Astrocyte (in vitro differentiated cells and primary cell): ENCODE data around the gene STRBP. TPM values are rescaled to one million over a fixed set of nuclear protein-coding genes. Genes with fewer than 3 reads are reported as not detected.
A peak's percentile ranks its signal among the peaks of the same experiment; 100 is the strongest.

Experiments used
- DNase-seq: peaks from one replicate; pipeline ENCODE4 v3.0.0-alpha.2; 2010; ENCODE audit warnings: low read depth
- FAIRE-seq: peaks from 2 replicates; lab custom pipeline; 2011; peaks lifted over from hg19 to GRCh38; lab: Jason Lieb, UNC
- H2AFZ ChIP-seq: 2 replicates; pipeline ENCODE4 v1.6.0; 2012; ENCODE audit warnings: low read depth, low read length, inconsistent platforms
- H3K27ac ChIP-seq: 2 replicates; pipeline ENCODE4 v1.5.1; 2011; ENCODE audit warnings: low read depth, low read length, inconsistent platforms
- H3K27me3 ChIP-seq: 2 replicates; pipeline ENCODE4 v1.6.0; 2011; ENCODE audit warnings: low read length, inconsistent platforms; ENCODE audit not compliant: insufficient read depth
- H3K36me3 ChIP-seq: 2 replicates; pipeline ENCODE4 v1.5.1; 2011; ENCODE audit warnings: low read length, inconsistent platforms; ENCODE audit not compliant: insufficient read depth
- H3K4me1 ChIP-seq: 2 replicates; pipeline ENCODE4 v1.5.1; 2011; ENCODE audit warnings: low read length, inconsistent platforms; ENCODE audit not compliant: insufficient read depth
- H3K4me2 ChIP-seq: 2 replicates; pipeline ENCODE4 v1.6.0; 2012; ENCODE audit warnings: low read length, inconsistent platforms
- H3K4me3 ChIP-seq: 2 replicates; pipeline ENCODE4 v1.5.1; 2011; ENCODE audit warnings: low read depth, mild to moderate bottlenecking, low read length, inconsistent platforms; ENCODE audit not compliant: insufficient read depth
- H3K79me2 ChIP-seq: 2 replicates; pipeline ENCODE4 v1.6.0; 2012; ENCODE audit warnings: mild to moderate bottlenecking, low read length, inconsistent platforms; ENCODE audit not compliant: insufficient read depth
- H3K9ac ChIP-seq: 2 replicates; pipeline ENCODE4 v1.6.0; 2012; ENCODE audit warnings: mild to moderate bottlenecking, low read length, inconsistent platforms
- H3K9me3 ChIP-seq: 2 replicates; pipeline ENCODE4 v1.5.1; 2012; ENCODE audit warnings: low read depth, mild to moderate bottlenecking, low read length, inconsistent platforms; ENCODE audit not compliant: insufficient read depth
- H4K20me1 ChIP-seq: 2 replicates; pipeline ENCODE4 v1.6.0; 2012; ENCODE audit warnings: low read length, inconsistent platforms; ENCODE audit not compliant: insufficient read depth
- H3K27ac Mint-ChIP-seq: one replicate; pipeline ENCODE4 v1.8.0; 2021; ENCODE audit warnings: mild to moderate bottlenecking, mixed read lengths; ENCODE audit not compliant: unreplicated experiment
- H3K27me3 Mint-ChIP-seq: one replicate; pipeline ENCODE4 v1.8.0; 2021; ENCODE audit warnings: low read depth, mixed read lengths; ENCODE audit not compliant: unreplicated experiment
- H3K36me3 Mint-ChIP-seq: one replicate; pipeline ENCODE4 v1.8.0; 2021; ENCODE audit warnings: low read depth, mixed read lengths; ENCODE audit not compliant: unreplicated experiment
- H3K4me1 Mint-ChIP-seq: one replicate; pipeline ENCODE4 v1.8.0; 2021; ENCODE audit warnings: low read depth, mixed read lengths; ENCODE audit not compliant: unreplicated experiment
- H3K4me3 Mint-ChIP-seq: one replicate; pipeline ENCODE4 v1.8.0; 2021; ENCODE audit warnings: mild to moderate bottlenecking, moderate library complexity, mixed read lengths; ENCODE audit not compliant: unreplicated experiment
- H3K9me3 Mint-ChIP-seq: one replicate; pipeline ENCODE4 v1.8.0; 2021; ENCODE audit warnings: mild to moderate bottlenecking, mixed read lengths; ENCODE audit not compliant: unreplicated experiment
- EZH2 ChIP-seq: IDR thresholded peaks from 2 replicates; pipeline ENCODE4 v1.6.1; 2012; ENCODE audit warnings: mild to moderate bottlenecking, low read length, inconsistent platforms; ENCODE audit not compliant: insufficient read depth
- total RNA-seq: library from RNA; stranded (reverse); gene quantifications from 2 replicates; pipeline ENCODE4 v1.2.1, GENCODE V29; 2021
- TF ChIP-seq, protein P1 (sequence below): IDR thresholded peaks from 2 replicates; pipeline ENCODE4 v1.5.1; 2011; ENCODE audit warnings: low read depth, mild to moderate bottlenecking, inconsistent platforms, low read length, moderate library complexity; ENCODE audit not compliant: insufficient read depth

STRBP gene
- total RNA-seq, 1 donor from 2014 or later: 13.1 TPM

DNA sequence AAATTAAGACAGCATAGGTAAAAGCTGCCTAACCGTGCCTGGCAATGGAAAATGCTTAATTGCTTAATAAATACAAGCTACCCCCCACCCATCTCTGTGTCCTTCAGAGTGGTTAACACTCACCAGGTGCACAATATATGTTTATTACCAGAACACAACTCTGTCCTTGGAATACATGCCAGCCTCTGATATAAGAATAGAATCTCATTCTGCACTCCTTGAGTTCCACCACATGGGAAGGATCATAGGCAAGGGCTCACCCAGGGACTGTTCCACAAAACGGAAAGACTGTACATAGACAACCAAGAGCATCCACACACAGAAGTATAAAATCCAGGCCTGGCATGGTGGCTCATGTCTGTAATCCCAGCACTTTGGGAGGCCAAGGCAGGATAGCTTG is 91.4 kb downstream of the STRBP start:
- Mint-ChIP-seq H3K9me3 (no peaks in the 10 kb centered on the region), H3K27ac (no peak overlapping the region), H3K36me3 (no peaks in the 10 kb centered on the region), H3K4me1 (no peaks in the 10 kb centered on the region), H3K27me3 (no peaks in the 10 kb centered on the region), H3K4me3 (no peak overlapping the region)
- Histone ChIP-seq H3K36me3 (no peaks in the 10 kb centered on the region), H2AFZ (no peak overlapping the region), H3K9ac (no peak overlapping the region), H3K9me3 (no peaks in the 10 kb centered on the region), H3K79me2 (no peaks in the 10 kb centered on the region), H3K27me3 (no peaks in the 10 kb centered on the region), H3K27ac (no peak overlapping the region), H3K4me1 (no peaks in the 10 kb centered on the region), H3K4me2 (no peak overlapping the region), H3K4me3 (no peak overlapping the region), H4K20me1 (no peaks in the 10 kb centered on the region)
- FAIRE-seq (no peak), DNase-seq (no peak)
- TF ChIP-seq, protein P1, sequence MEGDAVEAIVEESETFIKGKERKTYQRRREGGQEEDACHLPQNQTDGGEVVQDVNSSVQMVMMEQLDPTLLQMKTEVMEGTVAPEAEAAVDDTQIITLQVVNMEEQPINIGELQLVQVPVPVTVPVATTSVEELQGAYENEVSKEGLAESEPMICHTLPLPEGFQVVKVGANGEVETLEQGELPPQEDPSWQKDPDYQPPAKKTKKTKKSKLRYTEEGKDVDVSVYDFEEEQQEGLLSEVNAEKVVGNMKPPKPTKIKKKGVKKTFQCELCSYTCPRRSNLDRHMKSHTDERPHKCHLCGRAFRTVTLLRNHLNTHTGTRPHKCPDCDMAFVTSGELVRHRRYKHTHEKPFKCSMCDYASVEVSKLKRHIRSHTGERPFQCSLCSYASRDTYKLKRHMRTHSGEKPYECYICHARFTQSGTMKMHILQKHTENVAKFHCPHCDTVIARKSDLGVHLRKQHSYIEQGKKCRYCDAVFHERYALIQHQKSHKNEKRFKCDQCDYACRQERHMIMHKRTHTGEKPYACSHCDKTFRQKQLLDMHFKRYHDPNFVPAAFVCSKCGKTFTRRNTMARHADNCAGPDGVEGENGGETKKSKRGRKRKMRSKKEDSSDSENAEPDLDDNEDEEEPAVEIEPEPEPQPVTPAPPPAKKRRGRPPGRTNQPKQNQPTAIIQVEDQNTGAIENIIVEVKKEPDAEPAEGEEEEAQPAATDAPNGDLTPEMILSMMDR: no peak
- TF ChIP-seq EZH2: no peak

- Histone ChIP-seq H3K9ac (no peak overlapping the region), H2AFZ (no peak overlapping the region), H3K4me2 (no peak overlapping the region), H3K9me3 (no peaks in the 10 kb centered on the region), H3K36me3 (no peaks in the 10 kb centered on the region), H4K20me1 (no peaks in the 10 kb centered on the region), H3K4me3 (no peak overlapping the region), H3K27ac (no peak overlapping the region), H3K79me2 (no peaks in the 10 kb centered on the region), H3K27me3 (no peaks in the 10 kb centered on the region), H3K4me1 (no peaks in the 10 kb centered on the region)
- Mint-ChIP-seq H3K4me3 (no peak overlapping the region), H3K9me3 (no peaks in the 10 kb centered on the region), H3K27ac (no peak overlapping the region), H3K4me1 (no peaks in the 10 kb centered on the region), H3K36me3 (no peaks in the 10 kb centered on the region), H3K27me3 (no peaks in the 10 kb centered on the region)
- FAIRE-seq: no peak
- TF ChIP-seq, protein P1: no peak
- no peak for DNase-seq
Observed at GRCh38 chr9:123175854-123176629, 92.3 kb downstream of the STRBP start.

- H3K4me2 ChIP-seq: no peak overlapping the region
- no peaks in the 10 kb centered on the region for H3K27me3 ChIP-seq
- no peak for DNase-seq
- H3K27ac ChIP-seq: no peak overlapping the region
- FAIRE-seq: peak; percentile 17
- H3K4me1 ChIP-seq: no peaks in the 10 kb centered on the region
- no peaks in the 10 kb centered on the region for H3K9me3 ChIP-seq
- no peak overlapping the region for H3K4me3 Mint-ChIP-seq
- no peaks in the 10 kb centered on the region for H3K36me3 Mint-ChIP-seq
- H3K79me2 ChIP-seq: no peaks in the 10 kb centered on the region
- H3K27me3 Mint-ChIP-seq: no peaks in the 10 kb centered on the region
- H3K4me1 Mint-ChIP-seq: no peaks in the 10 kb centered on the region
- no peaks in the 10 kb centered on the region for H3K36me3 ChIP-seq
- H4K20me1 ChIP-seq: no peaks in the 10 kb centered on the region
- H2AFZ ChIP-seq: no peak overlapping the region
- no peak overlapping the region for H3K4me3 ChIP-seq
- TF ChIP-seq, protein P1: no peak
- TF ChIP-seq EZH2: no peak
- H3K27ac Mint-ChIP-seq: no peak overlapping the region
- no peak overlapping the region for H3K9ac ChIP-seq
- H3K9me3 Mint-ChIP-seq: no peaks in the 10 kb centered on the region
Observed at GRCh38 chr9:123174887-123175518, 93.4 kb downstream of the STRBP start.
